ENCODE results near the gene GALNT9.
"Not testable (repeated sequence)": the region's sequence is repeated elsewhere in the genome, so short reads cannot be mapped to it uniquely, and the experiment has no call there.

Gene GALNT9

DNA sequence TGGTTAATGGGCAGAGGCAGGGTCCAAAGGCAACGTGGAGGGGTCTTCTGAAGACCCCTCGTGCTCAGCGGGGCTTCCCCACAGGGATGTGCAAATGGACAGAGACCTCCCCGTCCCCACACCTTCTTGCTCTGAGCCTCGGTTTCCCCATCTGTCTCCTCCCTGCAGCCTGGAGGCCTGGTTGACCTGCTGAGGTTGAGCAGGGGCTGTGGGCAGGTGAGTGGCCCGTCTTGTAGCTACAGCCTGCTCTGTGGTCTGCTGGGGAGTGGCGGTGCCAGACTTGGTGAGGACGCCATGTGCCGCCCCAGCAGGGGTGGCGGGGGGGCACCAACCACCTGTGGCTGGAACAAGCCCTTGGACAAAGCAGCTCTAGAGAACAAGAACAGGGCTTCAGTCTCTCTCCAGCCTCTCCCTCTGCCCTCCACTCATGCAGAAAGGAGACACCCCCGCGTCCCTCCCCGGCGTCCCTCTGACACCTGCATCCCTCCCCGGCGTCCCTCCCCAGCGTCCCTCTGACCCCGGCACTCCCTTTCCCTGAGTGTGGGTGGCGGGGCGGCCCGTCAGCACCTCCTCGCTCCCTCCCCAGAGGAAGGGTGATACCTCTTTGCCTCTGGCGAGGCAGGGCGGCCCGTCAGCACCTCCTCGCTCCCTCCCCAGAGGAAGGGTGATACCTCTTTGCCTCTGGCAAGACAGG is 101.5 kb downstream of the GALNT9 start:
- no peak for DNase-seq (ENCODE audit: low spot score)
- TF ChIP-seq, protein P1, sequence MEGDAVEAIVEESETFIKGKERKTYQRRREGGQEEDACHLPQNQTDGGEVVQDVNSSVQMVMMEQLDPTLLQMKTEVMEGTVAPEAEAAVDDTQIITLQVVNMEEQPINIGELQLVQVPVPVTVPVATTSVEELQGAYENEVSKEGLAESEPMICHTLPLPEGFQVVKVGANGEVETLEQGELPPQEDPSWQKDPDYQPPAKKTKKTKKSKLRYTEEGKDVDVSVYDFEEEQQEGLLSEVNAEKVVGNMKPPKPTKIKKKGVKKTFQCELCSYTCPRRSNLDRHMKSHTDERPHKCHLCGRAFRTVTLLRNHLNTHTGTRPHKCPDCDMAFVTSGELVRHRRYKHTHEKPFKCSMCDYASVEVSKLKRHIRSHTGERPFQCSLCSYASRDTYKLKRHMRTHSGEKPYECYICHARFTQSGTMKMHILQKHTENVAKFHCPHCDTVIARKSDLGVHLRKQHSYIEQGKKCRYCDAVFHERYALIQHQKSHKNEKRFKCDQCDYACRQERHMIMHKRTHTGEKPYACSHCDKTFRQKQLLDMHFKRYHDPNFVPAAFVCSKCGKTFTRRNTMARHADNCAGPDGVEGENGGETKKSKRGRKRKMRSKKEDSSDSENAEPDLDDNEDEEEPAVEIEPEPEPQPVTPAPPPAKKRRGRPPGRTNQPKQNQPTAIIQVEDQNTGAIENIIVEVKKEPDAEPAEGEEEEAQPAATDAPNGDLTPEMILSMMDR (IDR thresholded peaks at IDR 0.05; ENCODE audit: extremely low read depth, missing control alignments): no peak

DNA sequence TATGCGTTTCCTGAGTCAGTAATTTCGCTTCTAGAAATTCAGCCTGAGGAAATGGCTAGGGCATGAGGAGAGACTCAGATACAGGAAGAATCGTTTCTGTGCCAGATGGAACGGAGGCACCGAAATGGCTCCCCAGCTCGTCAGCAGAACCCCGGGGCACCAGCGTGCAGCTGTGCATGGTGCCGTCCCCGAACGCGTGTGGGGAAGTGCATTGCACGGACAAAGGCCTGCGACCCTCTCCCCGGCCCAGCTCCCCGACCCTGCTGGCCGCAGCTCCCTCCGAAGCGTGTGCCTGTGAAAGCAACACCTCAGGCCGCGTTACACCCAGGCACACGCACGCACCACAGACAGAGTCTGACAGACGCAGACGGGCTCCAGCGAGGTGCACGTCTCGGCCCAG is 102.3 kb downstream of the GALNT9 start:
- no peak for DNase-seq (ENCODE audit: low spot score)
- TF ChIP-seq, protein P1 (IDR thresholded peaks at IDR 0.05; ENCODE audit: extremely low read depth, missing control alignments): no peak

DNA sequence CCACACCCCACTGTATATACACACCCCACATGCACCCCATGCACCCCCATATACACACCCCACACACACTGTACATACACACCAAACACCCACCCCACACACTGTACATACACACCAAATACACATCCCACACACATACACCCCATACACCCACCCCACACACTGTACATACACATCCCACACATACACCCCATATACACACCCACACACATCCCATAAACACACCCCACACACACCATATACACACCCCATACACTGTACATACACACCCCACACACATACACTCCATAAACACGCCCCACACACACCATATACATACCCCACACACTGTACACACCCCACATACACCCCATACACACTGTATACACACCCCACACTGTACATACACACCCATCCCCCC is 102.8 kb downstream of the GALNT9 start:
- no peak for DNase-seq (ENCODE audit: low spot score)
- TF ChIP-seq, protein P1 (IDR thresholded peaks at IDR 0.05; ENCODE audit: extremely low read depth, missing control alignments): no peak

DNA sequence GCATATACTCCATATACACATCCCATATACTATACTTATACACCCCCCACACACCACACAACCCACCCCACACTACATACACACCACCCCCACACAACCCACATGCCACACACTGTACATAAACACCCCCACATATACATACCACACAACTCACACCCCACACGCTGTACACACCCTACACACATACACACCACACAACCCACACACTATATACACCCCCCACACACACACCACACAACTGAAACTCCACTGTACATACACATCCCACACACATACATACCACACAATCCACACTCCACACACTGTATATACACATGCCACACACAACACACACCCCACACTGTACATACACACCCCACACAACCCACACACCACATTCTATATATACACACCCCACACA is 104.2 kb downstream of the GALNT9 start:
- DNase-seq (ENCODE audit: low spot score): no peak
- TF ChIP-seq, protein P1 (IDR thresholded peaks at IDR 0.05; ENCODE audit: extremely low read depth, missing control alignments): no peak

DNA sequence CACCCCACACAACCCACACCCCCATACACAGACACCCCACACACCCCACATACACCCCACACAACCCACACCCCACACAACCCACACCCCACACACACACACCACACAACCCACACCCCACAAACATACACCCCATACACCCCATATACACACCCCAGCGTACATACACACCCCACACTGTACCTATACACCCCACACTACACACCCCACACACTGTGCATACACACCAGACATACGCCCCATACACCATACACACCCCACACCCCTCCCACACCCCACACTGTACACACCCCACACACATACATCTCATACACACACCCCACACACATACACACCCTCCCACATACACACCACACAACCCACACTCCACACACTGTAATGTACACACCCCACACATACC is 104.9 kb downstream of the GALNT9 start:
- DNase-seq (ENCODE audit: low spot score): no peak
- TF ChIP-seq, protein P1 (IDR thresholded peaks at IDR 0.05; ENCODE audit: extremely low read depth, missing control alignments): no peak

DNA sequence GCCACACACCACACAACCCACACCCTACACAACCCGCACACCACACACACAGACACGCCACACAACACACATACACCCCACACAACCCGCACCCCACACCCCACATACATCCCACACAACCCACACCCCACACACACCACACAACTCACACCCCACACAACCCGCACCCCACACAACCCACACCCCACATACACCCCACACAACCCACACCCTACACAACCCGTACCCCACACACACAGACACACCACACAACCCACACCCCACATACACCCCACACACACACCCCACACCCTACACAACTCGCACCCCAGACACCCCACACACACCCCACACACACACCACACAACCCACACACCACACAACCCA is 106.6 kb downstream of the GALNT9 start:
- no peak for DNase-seq (ENCODE audit: low spot score)
- TF ChIP-seq, protein P1 (IDR thresholded peaks at IDR 0.05; ENCODE audit: extremely low read depth, missing control alignments): no peak

DNA sequence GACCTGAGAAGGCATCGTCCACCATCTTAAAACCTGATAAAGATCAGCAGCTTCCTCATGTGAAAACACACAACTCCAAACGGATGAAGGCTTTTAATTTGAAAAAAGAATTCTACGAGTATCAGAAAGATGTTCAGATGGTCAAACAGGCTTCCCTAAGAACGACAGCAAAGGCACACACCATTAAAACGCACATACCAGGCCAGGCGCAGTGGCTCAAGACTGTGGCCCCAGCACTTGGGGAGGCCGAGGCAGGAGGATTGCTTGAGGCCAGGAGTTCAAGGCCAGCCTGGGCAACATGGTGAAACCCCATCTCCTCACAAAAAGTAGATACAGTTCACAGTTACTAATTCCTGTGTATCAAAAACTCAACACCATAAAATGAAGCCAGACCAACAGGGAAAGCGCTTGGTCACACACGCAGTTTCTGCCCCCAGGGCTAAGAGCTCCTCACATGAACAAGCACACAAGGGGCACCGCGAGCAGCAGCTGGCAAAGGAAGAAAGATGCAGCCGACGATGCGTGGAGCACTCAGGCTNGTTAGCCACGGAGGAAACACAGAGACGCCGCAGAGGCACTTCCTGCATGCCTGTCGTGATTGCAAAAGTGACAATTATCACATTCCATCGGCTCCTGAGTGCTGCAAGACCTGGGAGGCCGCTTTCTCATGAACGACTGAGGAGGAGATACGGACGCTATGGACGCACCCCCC is 107.1 kb downstream of the GALNT9 start:
- TF ChIP-seq, protein P1 (IDR thresholded peaks at IDR 0.05; ENCODE audit: extremely low read depth, missing control alignments): no peak
- no peak for DNase-seq (ENCODE audit: low spot score)

DNA sequence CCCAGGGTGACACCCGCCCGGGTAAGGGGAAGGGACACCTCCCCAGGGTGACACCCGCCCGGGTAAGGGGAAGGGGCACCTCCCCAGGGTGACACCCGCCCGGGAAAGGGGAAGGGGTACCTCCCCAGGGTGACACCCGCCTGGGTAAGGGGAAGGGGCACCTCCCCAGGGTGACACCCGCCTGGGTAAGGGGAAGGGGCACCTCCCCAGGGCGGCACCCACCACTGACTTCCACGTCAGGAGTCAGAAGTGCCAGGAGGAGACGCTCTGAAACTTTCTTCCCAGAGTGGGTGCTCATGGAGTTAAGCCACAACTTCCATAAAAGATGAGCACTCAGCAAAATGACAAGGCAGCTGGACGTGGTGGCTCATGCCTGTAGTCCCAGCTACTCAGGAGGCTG is 109.6 kb downstream of the GALNT9 start:
- not testable (repeated sequence) for DNase-seq (ENCODE audit: low spot score)

Measured in GM20000 (cell line).